ENCODE measurements around the gene PAFAH1B2.

PAFAH1B2 gene

DNA sequence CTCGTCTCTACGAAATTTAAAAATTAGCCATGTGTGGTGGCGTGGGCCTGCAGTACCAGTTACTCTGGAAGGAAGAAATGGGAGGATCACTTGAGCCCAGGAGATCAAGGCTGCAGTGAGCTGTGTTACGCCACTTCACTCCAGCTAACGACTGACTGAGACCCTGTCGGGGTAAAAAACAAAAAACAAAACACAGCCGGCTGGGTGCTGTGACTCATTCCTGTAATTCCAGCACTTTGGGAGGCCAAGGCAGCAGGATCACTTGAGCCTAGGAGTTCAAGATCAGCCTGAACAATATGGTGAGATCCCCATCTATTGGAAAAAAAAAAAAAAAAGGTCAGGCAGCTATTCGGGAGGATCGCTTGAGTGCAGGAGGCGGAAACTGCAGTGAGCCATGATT lies 2.4 kb downstream of the PAFAH1B2 start:
- H3K4me3 ChIP-seq (ENCODE audit: low read depth, low read length) = no peak overlapping the region
- no peak for DNase-seq (ENCODE audit: low read depth)
- TF ChIP-seq, protein P1, sequence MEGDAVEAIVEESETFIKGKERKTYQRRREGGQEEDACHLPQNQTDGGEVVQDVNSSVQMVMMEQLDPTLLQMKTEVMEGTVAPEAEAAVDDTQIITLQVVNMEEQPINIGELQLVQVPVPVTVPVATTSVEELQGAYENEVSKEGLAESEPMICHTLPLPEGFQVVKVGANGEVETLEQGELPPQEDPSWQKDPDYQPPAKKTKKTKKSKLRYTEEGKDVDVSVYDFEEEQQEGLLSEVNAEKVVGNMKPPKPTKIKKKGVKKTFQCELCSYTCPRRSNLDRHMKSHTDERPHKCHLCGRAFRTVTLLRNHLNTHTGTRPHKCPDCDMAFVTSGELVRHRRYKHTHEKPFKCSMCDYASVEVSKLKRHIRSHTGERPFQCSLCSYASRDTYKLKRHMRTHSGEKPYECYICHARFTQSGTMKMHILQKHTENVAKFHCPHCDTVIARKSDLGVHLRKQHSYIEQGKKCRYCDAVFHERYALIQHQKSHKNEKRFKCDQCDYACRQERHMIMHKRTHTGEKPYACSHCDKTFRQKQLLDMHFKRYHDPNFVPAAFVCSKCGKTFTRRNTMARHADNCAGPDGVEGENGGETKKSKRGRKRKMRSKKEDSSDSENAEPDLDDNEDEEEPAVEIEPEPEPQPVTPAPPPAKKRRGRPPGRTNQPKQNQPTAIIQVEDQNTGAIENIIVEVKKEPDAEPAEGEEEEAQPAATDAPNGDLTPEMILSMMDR (IDR thresholded peaks at IDR 0.05; ENCODE audit: control insufficient read depth, extremely low read depth, insufficient read depth) = no peak

DNA sequence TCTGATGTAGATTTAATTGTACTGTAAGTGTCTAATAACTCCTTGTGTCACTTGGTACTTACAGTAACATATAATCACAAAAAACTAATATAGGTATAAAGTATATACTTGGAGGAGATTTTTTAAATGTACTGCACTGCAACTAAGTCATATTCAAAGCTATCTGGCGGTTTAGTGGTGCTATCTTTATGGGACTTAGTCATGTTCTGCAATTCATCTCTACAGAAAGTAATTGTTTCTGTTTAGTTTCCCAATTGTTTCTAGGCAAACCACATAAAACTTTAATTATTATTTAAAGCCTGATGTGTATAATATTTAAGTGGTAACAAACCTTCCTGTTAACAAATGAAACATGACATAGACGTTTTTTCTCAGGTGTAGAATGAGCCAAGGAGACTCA lies 8.0 kb downstream of the PAFAH1B2 start:
- TF ChIP-seq, protein P1 (IDR thresholded peaks at IDR 0.05; ENCODE audit: control insufficient read depth, extremely low read depth, insufficient read depth) = no peak
- no peak overlapping the region for H3K4me3 ChIP-seq (ENCODE audit: low read depth, low read length)
- DNase-seq (ENCODE audit: low read depth) = no peak

DNA sequence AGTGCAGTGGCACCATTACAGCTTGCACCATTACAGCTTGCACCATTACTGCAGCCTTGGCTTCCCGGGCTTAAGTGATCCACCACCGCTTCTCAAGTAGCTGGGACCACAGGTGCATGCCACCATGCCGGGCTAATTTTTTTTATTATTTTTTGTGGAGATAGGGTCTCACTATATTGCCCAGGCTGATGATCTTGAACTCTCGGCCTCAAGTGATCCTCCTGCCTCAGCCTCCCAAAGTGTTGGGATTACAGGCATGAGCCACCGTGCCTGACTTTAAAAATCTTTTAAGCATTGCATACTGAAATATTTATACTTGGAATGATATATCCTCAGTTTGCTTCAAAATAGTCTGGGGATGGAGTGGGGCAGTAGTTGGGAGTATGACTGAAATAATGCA lies 10.4 kb downstream of the PAFAH1B2 start:
- no peak for DNase-seq (ENCODE audit: low read depth)
- TF ChIP-seq, protein P1 (IDR thresholded peaks at IDR 0.05; ENCODE audit: control insufficient read depth, extremely low read depth, insufficient read depth) = no peak
- no peak overlapping the region for H3K4me3 ChIP-seq (ENCODE audit: low read depth, low read length)

DNA sequence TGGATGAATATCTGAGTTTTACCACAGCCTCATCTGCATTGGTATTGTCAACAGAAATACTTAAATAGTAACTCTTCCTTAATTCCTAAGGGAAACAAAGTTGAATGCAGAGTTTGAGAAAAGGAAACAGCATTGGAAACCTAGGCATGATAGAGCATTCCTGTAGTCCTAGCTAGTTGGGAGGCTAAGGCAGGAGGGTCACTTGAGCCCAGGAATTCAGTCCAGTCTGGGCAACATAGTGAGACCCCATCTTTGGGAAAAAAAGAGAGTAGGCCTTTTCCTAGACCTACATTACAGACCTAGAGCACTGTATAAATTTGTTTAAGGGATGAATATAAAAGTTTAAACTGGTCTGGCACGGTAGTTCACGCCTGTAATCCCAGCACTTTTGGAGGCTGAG lies 13.4 kb downstream of the PAFAH1B2 start:
- DNase-seq (ENCODE audit: low read depth) = no peak
- TF ChIP-seq, protein P1 (IDR thresholded peaks at IDR 0.05; ENCODE audit: control insufficient read depth, extremely low read depth, insufficient read depth) = no peak
- no peak overlapping the region for H3K4me3 ChIP-seq (ENCODE audit: low read depth, low read length)

DNA sequence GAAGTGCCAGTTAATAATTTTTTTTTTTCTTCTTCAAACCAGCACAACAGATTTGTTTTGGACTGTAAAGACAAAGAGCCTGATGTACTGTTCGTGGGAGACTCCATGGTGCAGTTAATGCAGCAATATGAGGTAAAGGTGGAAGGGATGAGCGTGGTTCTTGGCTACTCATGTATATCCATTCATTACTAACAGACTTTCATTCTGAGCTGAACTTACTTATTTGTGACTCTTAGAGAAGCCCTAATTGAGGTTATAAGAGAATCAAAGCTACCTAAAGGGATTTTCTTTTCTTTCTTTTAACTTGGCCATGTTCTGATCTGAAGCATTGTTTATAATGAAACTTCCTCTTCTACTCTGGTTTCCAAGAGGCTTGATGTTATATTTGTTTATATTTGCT lies 15.8 kb downstream of the PAFAH1B2 start:
- no peak for DNase-seq (ENCODE audit: low read depth)
- TF ChIP-seq, protein P1 (IDR thresholded peaks at IDR 0.05; ENCODE audit: control insufficient read depth, extremely low read depth, insufficient read depth) = no peak
- no peak overlapping the region for H3K4me3 ChIP-seq (ENCODE audit: low read depth, low read length)

DNA sequence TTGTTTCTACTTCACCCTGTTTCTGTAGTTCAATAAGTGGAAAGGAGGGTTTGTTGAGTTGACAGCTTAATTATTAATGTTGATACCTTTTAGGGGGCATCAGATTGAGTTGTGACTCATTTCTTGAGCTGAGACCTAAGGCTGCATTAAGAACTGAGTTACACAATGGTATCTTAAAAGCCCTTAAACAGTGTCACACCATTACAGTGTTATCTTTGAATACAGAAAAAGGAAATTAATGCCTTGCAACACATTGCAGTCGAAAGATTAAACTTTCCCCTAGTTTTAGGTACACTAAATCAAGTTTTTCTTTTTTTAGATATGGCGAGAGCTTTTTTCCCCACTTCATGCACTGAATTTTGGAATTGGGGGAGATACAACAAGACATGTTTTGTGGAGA lies 16.7 kb downstream of the PAFAH1B2 start:
- H3K4me3 ChIP-seq (ENCODE audit: low read depth, low read length) = no peak overlapping the region
- no peak for DNase-seq (ENCODE audit: low read depth)
- TF ChIP-seq, protein P1 (IDR thresholded peaks at IDR 0.05; ENCODE audit: control insufficient read depth, extremely low read depth, insufficient read depth) = no peak

DNA sequence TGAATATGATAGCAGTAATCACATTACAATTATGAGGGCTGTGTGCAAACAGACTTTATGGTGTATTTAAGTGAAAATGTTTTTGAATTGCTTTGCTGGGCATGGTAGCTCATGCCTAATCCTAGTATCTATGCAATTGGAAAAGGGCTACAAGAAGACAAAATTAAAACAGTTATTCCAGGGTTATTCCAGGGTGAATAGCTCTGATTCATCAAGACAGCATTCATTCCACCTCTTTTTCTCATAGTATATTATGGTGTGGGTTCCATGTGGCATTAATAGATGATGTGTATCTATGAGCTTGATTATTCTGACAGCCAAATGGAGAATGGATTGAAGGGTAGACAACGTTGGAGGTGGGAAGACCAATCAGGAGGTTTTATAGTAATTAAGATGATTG lies 22.4 kb downstream of the PAFAH1B2 start:
- TF ChIP-seq, protein P1 (IDR thresholded peaks at IDR 0.05; ENCODE audit: control insufficient read depth, extremely low read depth, insufficient read depth) = no peak
- H3K4me3 ChIP-seq (ENCODE audit: low read depth, low read length) = no peak overlapping the region
- DNase-seq (ENCODE audit: low read depth) = no peak
